SW 1271 (cell line): Measurements from ENCODE around the gene PPWD1.
A peak's percentile ranks its signal among the peaks of the same experiment; 100 is the strongest.
"Not testable (repeated sequence)": the region's sequence is repeated elsewhere in the genome, so short reads cannot be mapped to it uniquely, and the experiment has no call there.

Experiments used
- DNase-seq, 2 experiments: peaks; one replicate each; lab custom pipeline; 2025; lab: John Stamatoyannopoulos, UW

Gene PPWD1

GRCh38 chr5:65562731-65563701 lies at the start of gene PPWD1, which contains the start of gene CENPK:
Gene PPWD1, plus strand, starts transcription at chr5:65563296. Its CDS starts 15 bp downstream, at chr5:65563311.
Gene CENPK, minus strand, starts transcription at chr5:65563168. Its CDS starts 8,261 bp downstream, at chr5:65554907.
- peak; percentile 97 to 98 for DNase-seq

- DNase-seq, result no peak
Observed at GRCh38 chr5:65525726-65526125, 37.4 kb upstream of the PPWD1 start.

- no peak for DNase-seq
Observed at GRCh38 chr5:65530904-65531303, 32.2 kb upstream of the PPWD1 start.

GRCh38 chr5:65535529-65535987 lies 27.5 kb upstream of the PPWD1 start:
- DNase-seq, result no peak

- DNase-seq, result no peak
Observed at GRCh38 chr5:65539827-65540226, 23.3 kb upstream of the PPWD1 start.

GRCh38 chr5:65544473-65544872 lies 18.6 kb upstream of the PPWD1 start:
- DNase-seq, result no peak

- DNase-seq, result no peak
Observed at GRCh38 chr5:65546141-65546540, 17.0 kb upstream of the PPWD1 start.

GRCh38 chr5:65548281-65548680 lies 14.8 kb upstream of the PPWD1 start:
- no peak for DNase-seq

- DNase-seq, result no peak
Observed at GRCh38 chr5:65553941-65554340, 9.2 kb upstream of the PPWD1 start.

- no peak for DNase-seq
Observed at GRCh38 chr5:65555287-65555686, 7.8 kb upstream of the PPWD1 start.

- no peak for DNase-seq
Observed at GRCh38 chr5:65556181-65556580, 6.9 kb upstream of the PPWD1 start.

- no peak for DNase-seq
Observed at GRCh38 chr5:65556718-65557117, 6.4 kb upstream of the PPWD1 start.

GRCh38 chr5:65563777-65564176 lies 681 bp downstream of the PPWD1 start:
- DNase-seq, result no peak

GRCh38 chr5:65566505-65566904 lies 3.4 kb downstream of the PPWD1 start:
- no peak for DNase-seq

- no peak for DNase-seq
Observed at GRCh38 chr5:65570598-65571226, 7.6 kb downstream of the PPWD1 start.

GRCh38 chr5:65577141-65577540 lies 14.0 kb downstream of the PPWD1 start:
- no peak for DNase-seq

- no peak for DNase-seq
Observed at GRCh38 chr5:65588694-65589093, 25.6 kb downstream of the PPWD1 start.

- DNase-seq, result not testable (repeated sequence)
Observed at GRCh38 chr5:65601761-65602160, 38.7 kb downstream of the PPWD1 start.

- peak in 1 of 2 experiments; percentile 14 for DNase-seq
Observed at GRCh38 chr5:65611524-65611923, 48.4 kb downstream of the PPWD1 start.

- DNase-seq, result no peak
Observed at GRCh38 chr5:65612298-65612907, 49.3 kb downstream of the PPWD1 start.

- no peak for DNase-seq
Observed at GRCh38 chr5:65620021-65620420, 56.9 kb downstream of the PPWD1 start.

- DNase-seq, result not testable (repeated sequence)
Observed at GRCh38 chr5:65621961-65622360, 58.9 kb downstream of the PPWD1 start.
